Pons (tissue), 1 donor: ENCODE measurements around the gene FAM193A.
"Not testable (repeated sequence)": the region's sequence is repeated elsewhere in the genome, so short reads cannot be mapped to it uniquely, and the experiment has no call there.

Source experiments
- DNase-seq: peaks from one replicate; pipeline ENCODE4 v3.0.0-alpha.2; 2016; ENCODE audit warnings: low spot score

Gene FAM193A

DNA sequence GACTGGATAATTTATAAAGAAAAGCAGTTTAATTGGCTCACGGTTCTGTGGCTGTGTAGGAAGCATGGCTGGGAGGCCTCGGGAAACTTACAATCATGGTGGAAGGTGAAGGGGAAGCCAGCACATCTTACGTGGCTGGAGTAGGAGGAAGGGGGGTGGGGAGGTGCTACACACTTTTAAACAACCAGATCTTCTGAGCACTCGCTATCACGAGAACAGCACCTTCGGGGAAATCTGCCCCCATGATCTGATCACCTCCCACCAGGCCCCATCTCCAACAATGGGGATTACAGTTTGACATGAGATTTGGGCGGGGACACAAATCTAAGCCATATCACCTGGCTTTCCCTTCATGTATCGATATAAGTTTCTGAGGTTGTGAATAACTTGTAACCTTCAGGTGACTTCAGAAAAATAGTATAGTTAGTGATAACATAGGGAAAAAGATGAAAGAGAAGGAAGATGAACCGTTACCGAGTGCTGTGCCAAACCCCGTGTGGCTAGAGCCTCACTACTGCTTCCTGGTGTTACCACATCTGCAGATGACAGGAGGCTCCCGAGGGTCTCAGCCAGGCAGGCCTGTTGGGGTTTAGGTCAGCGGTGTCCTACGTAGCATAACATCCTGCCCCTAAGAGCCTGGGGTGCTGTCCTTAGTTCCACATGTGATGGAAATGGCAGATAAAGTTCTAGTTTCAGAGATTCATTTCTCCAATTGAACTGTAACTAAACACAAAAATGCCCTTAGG lies 116.1 kb downstream of the FAM193A start:
- DNase-seq = no peak

DNA sequence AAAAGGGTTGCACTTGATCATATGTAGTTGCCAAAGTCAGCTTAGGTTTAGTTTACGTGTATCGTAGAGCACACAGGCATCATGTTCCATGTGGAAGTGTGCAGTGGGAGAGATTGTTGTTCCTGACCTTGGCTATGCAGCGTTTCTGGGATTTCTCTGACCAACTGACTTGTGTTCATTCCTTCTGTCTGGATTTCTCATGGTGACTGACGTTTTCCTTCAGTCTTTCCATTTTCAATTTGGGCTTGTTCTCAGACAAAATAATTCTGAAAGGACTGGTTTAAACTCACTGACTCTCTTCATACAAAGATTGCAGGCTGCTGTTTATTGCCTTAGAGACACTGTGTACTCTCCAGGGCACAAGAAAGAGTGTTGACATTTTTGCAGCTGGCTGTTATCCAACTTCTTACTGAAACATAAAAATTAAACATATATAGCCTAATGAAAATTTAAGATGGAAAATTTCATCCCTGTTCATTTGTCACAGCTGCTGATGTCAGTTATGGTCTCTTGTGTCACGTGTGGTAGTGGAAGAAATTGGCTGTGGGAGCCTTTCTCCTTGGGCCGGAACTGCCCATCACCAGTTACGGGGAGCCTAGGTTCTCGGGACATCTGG lies 124.3 kb downstream of the FAM193A start:
- peak; percentile 10 for DNase-seq

DNA sequence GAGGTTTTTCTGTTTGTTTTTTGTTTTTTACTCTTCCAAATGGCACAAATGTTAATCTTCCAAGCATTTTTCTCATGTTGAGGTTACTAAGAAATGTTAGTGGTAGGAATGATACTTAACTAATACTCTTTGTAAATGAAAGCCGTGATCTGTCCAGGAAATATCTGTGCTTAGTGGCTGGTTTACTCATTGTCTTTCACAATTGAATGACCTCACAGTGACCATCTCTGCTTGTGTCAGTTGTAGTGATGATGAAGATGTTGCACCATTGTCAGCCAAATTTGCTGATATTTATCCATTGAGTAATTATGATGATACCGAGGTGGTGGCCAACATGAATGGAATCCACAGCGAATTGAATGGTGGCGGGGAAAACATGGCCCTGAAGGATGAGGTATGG lies 126.2 kb downstream of the FAM193A start:
- DNase-seq = no peak

DNA sequence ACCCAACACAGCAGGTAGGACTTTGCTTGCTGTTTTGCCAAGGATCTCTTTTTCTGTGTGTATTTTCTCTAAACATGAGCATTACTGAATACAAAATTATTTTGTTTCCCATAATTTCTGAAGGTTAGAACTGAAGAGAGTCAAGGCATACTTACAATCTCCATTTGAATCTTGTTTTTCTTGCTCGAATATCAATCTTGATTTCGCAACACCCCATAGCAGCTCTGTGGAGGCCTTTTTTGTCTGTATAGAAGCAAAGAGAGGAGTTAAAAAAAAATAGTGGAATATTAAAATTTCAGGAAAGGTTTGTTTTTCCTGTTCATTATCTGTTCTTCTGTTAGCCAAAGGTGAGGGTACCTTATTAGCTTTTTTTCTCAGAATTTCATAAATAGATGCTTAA lies 126.8 kb downstream of the FAM193A start:
- no peak for DNase-seq

DNA sequence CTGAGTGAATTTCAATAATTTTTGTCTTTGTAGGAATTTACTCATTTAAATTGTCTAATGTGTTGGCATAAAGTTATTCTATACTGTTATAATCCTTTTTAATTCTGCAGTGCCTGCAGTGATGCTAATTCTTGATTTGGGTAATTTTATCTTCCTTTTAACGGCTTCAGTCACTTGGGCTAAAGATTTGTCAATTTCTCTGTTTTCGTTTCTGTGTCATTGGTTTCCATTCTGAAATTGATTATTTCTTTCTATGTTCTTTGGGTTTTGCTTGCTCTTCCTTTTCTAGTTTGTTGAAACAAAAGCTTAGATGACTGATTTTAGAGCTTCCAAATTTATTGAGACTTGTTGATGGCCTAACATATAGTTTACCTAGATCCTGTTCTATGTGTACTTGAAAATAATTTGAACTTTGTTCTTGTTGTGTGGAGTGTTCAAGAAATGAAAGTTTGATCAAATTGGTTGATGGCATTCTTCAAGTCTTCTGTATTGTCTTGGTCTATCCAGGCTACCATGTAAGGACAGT lies 130.3 kb downstream of the FAM193A start:
- no peak for DNase-seq

DNA sequence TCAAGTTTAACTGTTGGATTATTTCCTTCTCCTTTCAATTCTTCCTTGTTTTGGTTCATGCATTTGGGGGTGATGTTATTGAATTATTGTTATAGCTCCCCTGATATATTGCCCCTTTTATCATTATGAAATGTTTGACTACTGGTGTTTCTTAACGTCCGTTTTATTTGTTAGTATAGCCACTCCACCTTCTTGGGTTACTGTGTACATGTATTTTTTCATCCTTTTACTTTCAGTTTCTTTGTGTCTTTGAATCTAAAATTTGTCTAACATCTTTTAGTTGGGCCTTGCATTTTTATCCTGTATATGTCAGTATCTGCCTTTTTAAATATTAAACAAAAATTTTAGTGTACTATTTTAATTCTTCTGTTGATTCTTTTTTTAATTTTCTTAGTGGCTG lies 131.0 kb downstream of the FAM193A start:
- DNase-seq = no peak

DNA sequence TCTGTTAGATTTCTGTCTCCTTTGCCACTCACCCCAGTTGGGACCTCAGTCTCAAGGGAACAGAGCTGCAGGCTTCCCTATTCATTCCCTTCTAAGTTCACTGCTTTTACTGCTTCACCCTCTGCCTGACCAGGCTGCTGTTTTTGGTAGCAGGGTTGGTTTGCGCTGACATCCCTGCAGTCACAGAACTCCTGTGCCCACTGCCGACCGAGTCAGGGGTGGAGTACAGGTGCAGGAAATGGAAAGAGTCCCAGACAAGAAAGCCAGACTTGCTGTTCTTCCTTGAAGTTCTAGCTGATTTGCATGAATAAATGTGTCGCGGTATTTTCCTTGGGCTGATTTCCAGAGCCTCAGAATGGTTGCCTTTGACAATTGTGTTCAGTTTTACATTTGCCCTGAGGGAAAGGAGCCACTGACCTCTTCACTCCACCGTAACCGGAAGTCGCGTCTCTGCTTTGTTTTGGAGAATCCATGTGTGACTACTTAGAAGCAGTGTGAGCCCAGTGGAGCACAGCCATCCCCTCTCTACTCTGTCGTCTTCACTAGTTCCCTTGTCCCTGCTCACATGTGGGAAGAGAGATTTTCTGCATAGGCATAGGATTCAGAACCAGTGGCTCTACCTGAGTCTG lies 134.9 kb downstream of the FAM193A start:
- peak; percentile 28 for DNase-seq

DNA sequence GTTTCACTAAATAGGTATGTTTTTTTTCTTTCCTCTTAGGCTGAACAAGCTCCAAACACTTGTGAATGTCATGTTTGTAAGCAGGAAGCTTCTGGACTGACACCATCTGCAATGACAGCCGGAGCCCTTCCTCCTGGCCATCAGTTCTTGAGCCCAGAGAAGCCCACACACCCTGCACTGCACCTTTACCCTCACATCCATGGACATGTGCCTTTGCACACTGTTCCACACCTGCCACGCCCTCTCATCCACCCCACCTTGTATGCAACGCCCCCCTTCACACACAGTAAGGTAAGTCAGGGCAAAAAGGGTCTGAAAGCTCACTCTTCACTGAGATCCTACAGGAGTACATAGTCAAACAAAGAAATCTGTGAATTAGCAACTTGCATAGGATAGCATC lies 135.6 kb downstream of the FAM193A start:
- no peak for DNase-seq

DNA sequence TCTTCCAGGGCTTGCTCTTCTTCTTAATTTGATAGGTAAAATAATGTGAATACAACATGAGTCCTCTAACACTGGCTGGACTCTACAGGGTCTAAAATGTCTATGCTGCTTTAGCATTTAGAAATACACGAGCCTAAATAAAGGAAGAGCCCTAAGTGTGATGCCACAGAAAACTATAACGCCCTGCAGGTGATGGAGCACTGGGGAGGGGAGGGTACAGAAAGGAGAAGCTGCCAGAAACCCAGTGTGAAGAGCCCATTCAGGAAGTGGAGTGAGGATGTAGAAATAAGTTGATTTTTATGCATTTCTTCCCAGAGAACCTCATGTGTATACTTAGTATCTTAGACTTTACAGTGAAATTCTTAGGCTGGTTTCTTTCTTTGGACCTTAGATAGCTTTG lies 136.3 kb downstream of the FAM193A start:
- DNase-seq = no peak

DNA sequence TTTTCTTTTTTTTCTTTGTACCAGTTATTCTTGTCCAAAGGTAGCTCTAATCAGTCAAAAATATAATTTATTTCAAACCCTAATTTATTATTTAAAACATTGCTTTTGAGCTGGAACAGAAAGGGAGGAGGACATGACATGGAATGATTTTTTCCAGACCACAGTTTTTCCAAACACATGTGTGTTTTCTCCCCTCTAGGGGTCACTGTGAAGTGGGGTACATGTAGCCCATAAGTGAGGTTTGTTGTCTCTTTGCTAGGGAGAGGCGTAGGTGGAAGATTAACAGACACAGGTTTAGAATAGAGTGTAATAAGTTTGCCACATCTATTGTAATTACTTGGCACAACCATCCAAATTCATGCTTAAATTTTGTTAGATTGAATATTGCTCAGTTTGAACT lies 136.7 kb downstream of the FAM193A start:
- no peak for DNase-seq

DNA sequence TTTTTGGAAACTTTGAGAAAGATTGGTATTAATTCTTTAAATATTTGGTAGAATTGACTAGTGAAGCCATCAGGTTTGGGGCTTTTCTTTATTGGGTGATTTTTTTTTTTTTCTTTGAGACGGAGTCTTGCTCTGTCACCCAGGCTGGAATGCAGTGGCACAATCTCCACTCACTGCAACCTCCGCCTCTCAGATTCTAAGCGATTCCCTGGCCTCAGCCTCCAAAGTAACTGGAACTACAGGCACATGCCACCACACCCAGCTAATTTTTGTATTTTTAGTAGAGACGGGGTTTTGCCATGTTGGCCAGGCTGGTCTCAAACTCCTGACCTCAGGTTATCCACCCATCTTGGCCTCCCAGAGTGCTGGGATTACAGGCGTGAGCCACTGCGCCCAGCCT lies 143.3 kb downstream of the FAM193A start:
- not testable (repeated sequence) for DNase-seq

DNA sequence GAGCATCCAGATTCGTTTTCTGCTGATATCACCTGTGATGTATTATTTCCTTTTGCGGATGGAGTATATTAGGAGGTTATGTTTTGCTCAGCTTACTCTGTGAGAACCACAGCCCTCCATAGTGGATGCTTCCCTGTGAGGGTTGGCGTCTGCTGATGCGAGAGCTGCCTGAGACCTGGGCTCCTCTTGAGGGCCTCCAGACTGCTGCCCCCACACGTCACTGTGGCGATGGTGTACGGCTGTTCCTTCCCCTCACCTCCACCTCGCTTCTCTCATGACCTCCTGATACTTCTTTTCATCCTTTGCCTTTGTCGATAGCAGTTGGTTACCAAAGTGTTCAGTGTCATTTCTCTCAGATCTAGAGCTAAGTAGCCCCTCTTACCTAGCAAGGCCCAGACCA lies 148.0 kb downstream of the FAM193A start:
- DNase-seq = no peak

DNA sequence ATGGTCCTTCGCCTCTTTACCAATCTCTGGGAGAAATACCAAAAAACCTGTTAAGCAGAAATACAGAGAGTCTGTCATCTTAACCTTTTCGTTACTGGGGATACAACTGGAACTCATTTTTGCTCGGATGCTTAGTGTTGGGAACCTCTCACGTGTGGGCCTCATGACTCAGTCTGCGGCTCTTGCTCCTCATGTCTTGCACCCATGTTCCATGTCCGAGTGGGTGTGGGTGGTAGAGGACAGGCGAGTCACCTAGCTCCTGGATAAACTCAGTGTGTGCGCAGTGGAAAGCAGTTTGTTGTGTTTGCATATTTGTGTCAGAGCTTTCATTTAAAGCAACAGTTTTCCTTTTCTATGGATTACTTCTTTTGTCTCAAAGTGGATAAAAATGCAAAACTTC lies 149.1 kb downstream of the FAM193A start:
- no peak for DNase-seq

DNA sequence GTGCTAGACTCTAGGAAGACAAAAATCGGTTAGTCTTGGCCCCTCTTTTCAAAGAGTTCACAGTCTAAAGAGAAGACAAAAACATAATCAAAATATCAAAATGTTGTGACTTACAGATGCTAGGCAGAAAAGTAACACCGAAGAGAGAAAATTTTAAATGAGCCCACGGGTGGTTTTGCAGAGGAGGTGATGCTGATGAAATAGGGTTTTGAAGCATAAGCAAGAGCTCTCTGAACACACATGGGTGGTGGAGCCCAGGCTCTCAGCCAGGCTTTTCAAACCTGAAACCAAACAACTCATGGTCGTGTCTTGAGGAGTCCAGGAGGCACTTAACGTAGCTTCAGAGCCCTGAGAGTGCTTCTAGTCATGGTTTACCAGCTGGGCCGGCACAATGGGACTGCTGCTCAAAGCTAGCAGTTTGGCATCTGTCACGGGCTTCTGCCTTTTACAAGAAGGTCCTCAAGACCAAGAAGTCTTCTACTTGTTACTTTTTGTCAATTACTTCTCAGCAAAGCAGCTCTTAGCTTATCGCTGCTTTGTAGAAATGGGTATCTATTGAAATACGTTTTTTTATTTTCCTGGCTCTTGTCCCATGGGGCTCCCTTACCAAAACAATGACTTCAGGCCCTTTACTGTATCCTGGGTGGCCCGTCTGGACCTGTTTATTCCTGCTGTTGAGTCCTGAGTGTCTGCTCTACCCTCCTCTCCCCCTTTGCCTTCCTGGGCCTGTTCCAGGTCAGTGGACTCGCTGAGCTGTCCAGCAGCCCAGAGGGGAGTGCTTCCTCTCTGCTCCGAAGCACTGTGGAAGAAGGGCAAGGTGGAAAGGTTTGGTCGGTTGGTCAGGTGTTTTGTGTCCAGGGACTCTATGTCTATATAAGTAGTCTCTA lies 150.2 kb downstream of the FAM193A start:
- DNase-seq = no peak

DNA sequence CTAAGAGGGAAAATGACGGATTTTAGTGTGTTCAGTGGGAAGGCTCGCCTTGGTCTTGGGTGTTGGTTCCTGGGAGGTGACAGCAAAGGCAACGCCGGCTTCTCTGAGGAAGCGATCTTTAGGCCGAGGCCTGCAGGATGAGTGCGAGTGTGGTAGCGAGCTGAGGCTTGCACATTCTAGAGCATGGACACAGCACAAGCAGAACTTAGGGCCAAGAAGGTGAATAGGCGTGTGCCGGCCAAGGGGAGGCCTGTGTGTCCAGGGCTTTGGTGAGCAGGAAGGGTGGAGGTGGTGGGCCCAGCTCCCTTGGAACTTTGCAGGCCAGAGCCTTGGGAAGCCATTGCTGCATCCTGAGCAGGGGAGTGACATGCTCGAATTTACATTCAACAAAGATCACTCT lies 151.8 kb downstream of the FAM193A start:
- DNase-seq = no peak

DNA sequence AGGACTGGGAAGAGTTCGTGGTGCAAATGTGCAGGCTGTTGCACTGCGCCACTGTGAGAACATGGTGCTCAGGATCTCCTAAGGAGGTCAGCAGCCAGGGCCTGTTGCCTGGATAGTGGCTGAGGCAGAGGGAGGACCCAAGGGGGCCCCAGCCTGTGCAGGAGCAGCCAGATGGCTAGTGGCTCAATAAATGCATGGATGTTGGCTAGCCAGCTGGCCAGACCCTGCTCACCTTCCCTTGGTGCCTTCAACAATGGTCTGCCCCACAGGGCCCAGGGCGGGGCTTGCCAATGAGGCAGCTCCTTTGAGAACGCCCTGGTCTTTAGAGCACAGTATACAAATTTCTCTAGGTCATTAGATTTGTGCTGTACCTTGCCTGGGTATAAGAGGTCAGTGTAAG lies 152.2 kb downstream of the FAM193A start:
- no peak for DNase-seq

DNA sequence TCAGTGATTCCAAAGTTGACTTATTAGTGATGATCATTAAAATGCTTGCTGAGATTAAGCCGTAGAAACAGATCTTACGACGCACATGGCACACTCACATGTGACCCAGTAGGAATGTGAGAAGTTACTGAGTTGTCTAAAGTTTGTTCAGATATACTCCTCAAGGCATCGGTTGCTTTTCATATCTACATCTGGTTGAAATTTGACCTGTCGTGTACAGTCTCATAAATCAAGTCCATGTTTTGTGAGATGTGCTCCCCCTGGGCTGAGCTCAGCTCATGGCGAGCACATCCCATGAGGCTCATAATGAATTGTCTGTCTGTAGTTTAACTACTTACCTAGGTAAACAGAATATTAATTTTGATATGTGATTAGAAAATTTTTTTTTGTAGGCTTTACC lies 152.7 kb downstream of the FAM193A start:
- DNase-seq = no peak

DNA sequence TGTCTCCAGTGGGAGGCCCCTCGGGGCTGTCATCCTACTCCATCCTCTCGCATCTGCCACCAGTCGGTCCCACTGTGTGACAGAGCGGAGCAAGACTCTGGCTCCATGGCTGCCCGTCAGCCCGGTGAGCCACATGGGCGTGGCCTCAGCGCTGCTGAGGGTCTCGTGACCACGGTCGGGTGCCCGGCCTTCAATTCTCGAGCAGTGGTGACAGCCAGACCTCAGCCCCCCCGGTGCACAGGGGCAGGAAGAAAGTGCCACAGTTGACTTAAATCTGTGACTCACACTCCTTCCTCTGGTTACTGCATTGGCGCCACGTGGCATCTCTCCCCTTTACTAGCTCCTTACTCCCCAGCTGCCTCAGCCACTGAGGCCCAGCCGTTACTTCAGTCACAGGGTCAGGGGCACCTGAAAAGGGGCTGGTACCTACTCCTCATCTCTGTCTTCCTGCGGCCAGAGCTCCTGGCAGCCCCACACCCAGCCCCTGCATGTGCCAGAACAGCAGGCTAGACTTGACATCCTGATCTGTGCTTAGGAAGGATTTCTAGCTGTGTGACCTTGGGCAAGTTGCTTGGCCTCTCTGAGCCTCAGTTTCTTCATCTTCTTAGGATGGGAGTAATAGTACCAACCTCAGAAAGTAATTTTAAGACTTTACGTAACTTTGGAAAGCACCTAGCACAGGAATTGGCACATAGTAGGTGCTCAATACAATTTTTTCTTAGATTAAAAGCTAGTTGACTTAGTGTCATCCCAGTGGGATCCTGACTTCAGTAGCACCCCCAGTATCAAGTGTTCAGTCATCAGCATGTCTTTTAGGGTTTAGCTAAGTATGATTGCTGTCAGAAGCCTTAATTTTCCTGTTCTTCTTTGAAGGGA lies 153.6 kb downstream of the FAM193A start:
- no peak for DNase-seq

DNA sequence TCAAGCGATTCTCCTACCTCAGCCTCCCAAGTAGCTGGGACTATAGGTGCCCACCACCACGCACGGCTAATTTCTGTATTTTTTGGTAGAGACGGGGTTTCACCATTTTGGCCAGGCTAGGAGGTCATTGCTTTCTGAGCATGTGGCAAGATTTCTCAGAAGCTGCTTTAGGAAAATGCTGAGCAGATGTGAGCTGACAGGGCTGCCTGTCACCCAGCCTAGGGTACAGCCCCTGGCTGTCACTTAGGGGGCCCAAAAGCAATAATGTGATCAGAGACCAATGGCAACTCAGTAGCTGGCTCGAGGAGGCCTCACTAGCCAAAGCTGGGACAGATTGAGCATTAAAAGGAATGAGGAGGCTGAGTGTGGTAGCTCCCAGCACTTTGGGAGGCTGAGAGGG lies 154.9 kb downstream of the FAM193A start:
- DNase-seq = no peak

DNA sequence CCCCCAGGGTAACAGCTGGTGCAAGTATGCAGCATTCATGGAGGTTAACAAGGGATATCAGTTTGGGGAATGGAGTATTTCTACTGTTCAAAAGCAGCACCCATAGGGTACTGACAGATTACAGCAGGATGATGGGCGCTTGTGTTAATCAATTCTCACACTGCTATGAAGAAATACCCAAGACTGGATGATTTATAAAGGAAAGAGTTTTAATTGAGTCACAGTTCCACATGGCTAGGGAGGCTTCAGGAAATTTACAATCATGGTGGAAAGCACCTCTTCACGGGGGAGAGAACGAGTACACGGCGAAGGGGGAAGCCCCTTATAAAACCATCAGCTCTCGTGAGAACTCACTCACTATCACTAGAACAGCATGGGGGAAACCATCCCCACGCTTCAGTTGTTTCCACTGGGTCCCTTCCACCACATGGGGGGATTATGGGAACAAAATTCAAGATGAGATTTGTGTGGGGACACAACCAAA lies 155.5 kb downstream of the FAM193A start:
- DNase-seq = no peak

DNA sequence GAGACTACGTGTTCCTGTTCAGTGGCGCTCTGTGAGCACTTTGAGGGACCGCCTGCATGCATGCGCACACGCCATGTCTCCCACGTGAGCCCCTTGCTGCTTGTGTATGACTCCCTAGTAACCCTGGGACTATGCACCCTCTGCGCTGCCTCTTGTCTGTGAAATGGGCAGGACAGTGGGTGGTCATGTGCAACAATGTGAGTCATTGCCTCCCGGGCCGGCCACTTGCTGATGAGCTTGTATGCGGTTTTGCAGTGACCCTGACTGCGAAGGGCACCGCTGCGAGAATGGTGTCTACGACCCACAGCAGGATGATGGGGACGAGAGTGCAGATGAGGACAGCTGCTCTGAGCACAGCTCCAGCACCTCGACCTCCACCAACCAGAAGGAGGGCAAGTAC lies 158.2 kb downstream of the FAM193A start:
- DNase-seq = no peak
